Astrocyte of the cerebellum (primary cell): ENCODE results near the gene UBR2.

Source experiments
- DNase-seq: peaks from one replicate; pipeline ENCODE4 v3.0.0-alpha.2; 2011; ENCODE audit warnings: low read depth
- H3K4me3 ChIP-seq: 2 replicates; pipeline ENCODE4 v1.5.1; 2011; ENCODE audit warnings: mild to moderate bottlenecking, low read depth, low read length, moderate library complexity
- in situ Hi-C: cut with HindIII; loops from 2 replicates; pipeline ENCODE4 v1.10.0; 2017; ENCODE audit warnings: low sequenced_read_pairs
- TF ChIP-seq, protein P1 (sequence below): IDR thresholded peaks from 2 replicates; pipeline ENCODE4 v1.5.1; 2012; ENCODE audit warnings: low read length, low read depth, moderate library complexity, mild to moderate bottlenecking; ENCODE audit errors: missing control alignments

Gene UBR2

DNA sequence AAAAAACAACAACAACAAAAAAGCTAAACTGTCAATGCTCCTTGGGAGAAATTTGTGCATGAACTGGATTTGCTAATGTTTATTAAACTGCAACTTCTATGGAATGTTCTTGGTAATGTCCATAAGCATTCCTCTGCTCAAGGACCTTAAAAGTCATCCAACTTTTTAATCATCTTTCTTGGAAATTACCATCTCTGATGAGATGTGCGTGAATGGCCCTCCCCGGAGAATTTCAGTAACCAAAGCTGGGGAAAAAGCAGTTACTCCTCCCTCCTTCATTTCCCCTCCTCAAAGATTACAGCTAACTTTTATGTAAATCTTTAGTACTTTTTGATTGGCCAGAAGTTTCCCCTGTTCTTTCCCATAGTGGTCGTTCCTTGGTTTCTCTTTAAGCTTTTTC, 176.9 kb downstream of the UBR2 start:
- DNase-seq, result no peak
- TF ChIP-seq, protein P1, sequence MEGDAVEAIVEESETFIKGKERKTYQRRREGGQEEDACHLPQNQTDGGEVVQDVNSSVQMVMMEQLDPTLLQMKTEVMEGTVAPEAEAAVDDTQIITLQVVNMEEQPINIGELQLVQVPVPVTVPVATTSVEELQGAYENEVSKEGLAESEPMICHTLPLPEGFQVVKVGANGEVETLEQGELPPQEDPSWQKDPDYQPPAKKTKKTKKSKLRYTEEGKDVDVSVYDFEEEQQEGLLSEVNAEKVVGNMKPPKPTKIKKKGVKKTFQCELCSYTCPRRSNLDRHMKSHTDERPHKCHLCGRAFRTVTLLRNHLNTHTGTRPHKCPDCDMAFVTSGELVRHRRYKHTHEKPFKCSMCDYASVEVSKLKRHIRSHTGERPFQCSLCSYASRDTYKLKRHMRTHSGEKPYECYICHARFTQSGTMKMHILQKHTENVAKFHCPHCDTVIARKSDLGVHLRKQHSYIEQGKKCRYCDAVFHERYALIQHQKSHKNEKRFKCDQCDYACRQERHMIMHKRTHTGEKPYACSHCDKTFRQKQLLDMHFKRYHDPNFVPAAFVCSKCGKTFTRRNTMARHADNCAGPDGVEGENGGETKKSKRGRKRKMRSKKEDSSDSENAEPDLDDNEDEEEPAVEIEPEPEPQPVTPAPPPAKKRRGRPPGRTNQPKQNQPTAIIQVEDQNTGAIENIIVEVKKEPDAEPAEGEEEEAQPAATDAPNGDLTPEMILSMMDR, result no peak
- in situ Hi-C loops, result no loop called here
- H3K4me3 ChIP-seq, result no peak overlapping the region

DNA sequence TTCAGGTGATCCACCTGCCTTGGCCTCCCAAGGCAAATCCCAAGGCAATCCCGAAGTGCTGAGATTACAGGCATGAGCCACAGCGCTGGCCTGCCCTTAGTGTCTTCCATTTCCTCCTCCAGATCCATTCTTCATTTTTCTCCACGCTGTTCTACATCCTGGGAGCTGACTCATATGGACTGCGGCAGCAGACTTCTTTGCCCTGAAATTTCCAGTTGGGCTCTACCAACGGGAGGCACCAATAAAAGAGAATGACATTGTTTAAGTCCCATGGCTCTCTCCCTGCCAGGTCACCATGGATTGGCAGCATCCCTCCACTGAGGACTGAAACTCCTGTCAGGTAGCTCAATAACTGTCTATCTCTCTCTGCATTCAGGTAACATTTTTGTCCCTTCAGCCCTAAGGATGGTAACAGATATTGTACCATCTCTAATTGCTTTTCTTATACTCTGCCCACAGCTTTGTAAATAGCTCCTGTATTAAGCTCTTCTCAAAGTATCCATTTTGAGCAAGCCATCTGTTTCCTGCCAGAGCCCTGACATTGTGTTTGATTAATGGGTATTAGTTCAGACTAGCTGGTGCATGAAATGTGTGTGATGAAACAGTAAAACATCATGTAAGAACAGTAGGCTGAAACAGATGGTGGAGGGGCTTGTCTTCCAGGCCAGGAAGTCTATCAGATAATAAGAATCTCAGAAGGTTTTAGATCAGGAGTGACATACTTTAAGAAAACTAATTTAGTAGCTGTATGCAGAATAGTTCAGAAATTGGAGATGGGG, 178.5 kb downstream of the UBR2 start:
- no peak for DNase-seq
- H3K4me3 ChIP-seq, result no peak overlapping the region
- in situ Hi-C loops, result no loop called here
- TF ChIP-seq, protein P1, result no peak
